ENCODE measurements around the gene RASA2. TPM values are rescaled to one million over a fixed set of nuclear protein-coding genes. Genes with fewer than 3 reads are reported as not detected.

The RASA2 gene
- 10 to 100 TPM; 46.9 to 54.9 TPM for total RNA-seq

GRCh38 chr3:141486746-141487520, at the start of gene RASA2:
TSS of gene RASA2 (plus strand) at chr3:141487027. CDS start at chr3:141487084, 57 bp downstream.

Other genes with a start within 250 kb of the RASA2 start
- 10 to 100 TPM; 21.0 to 23.4 TPM for gene ZBTB38, start 118.5 kb upstream of the RASA2 start, total RNA-seq

Measured in activated naive CD4-positive, alpha-beta T cell treated with anti-CD3 and anti-CD28 coated beads, Interleukin-2, amount 10 ng/mL, durations not matched to agents 5 hours and 36 hours (primary cell).